OCI-LY7 (cell line): ENCODE measurements around the gene KIF9.
"Not testable (repeated sequence)": the region's sequence is repeated elsewhere in the genome, so short reads cannot be mapped to it uniquely, and the experiment has no call there.

Experiments used
- EZH2phosphoT487 ChIP-seq: fragments of 200-600 bp; sonication (generic); IDR thresholded peaks from 2 replicates; pipeline ENCODE4 v1.6.1; 2018; ENCODE audit warnings: low read depth, borderline replicate concordance, mild to moderate bottlenecking, mixed run types, antibody characterized with exemption, low read length, moderate library complexity, mixed read lengths
- TF ChIP-seq, protein P1 (sequence below): fragments of 200-600 bp; sonication (generic); conservative IDR thresholded peaks from 2 replicates; pipeline ENCODE4 v1.5.1; 2014; ENCODE audit warnings: mild to moderate bottlenecking, antibody characterized with exemption, low read length, moderate library complexity, mixed read lengths

GRCh38 chr3:47181685-47182084, 100.9 kb downstream of the KIF9 start:
- TF ChIP-seq, protein P1, sequence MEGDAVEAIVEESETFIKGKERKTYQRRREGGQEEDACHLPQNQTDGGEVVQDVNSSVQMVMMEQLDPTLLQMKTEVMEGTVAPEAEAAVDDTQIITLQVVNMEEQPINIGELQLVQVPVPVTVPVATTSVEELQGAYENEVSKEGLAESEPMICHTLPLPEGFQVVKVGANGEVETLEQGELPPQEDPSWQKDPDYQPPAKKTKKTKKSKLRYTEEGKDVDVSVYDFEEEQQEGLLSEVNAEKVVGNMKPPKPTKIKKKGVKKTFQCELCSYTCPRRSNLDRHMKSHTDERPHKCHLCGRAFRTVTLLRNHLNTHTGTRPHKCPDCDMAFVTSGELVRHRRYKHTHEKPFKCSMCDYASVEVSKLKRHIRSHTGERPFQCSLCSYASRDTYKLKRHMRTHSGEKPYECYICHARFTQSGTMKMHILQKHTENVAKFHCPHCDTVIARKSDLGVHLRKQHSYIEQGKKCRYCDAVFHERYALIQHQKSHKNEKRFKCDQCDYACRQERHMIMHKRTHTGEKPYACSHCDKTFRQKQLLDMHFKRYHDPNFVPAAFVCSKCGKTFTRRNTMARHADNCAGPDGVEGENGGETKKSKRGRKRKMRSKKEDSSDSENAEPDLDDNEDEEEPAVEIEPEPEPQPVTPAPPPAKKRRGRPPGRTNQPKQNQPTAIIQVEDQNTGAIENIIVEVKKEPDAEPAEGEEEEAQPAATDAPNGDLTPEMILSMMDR = not testable (repeated sequence)
- not testable (repeated sequence) for TF ChIP-seq EZH2phosphoT487
